Spinal cord (tissue), 10 donors: Measurements from ENCODE around the gene MCM8. TPM values are rescaled to one million over a fixed set of nuclear protein-coding genes. Genes with fewer than 3 reads are reported as not detected.
A peak's percentile ranks its signal among the peaks of the same experiment; 100 is the strongest.

Experiments
- DNase-seq, 6 donors: peaks; one replicate each; pipeline versions ENCODE4 v3.0.0 to v3.0.0-alpha.2; 2013 to 2015; ENCODE audit warnings: low spot score in 6 of 6, low read depth in 4 of 6
- H3K27ac ChIP-seq: one replicate; pipeline ENCODE4 v1.5.1; 2013; ENCODE audit warnings: low read depth, low read length, control low read depth
- H3K27me3 ChIP-seq: one replicate; pipeline ENCODE4 v1.6.1; 2013; ENCODE audit warnings: low read length; ENCODE audit not compliant: control insufficient read depth, insufficient read depth
- H3K36me3 ChIP-seq: one replicate; pipeline ENCODE4 v1.6.1; 2013; ENCODE audit warnings: low read length; ENCODE audit not compliant: control insufficient read depth, insufficient read depth
- H3K4me1 ChIP-seq: one replicate; pipeline ENCODE4 v1.6.1; 2013; ENCODE audit warnings: low read length; ENCODE audit not compliant: control insufficient read depth, insufficient read depth
- H3K4me3 ChIP-seq: one replicate; pipeline ENCODE4 v1.5.1; 2013; ENCODE audit warnings: low read depth, low read length, control low read depth
- H3K9me3 ChIP-seq: one replicate; pipeline ENCODE4 v1.6.1; 2013; ENCODE audit warnings: low read length; ENCODE audit not compliant: control insufficient read depth, insufficient read depth
- WGBS: methylation state at CpG from one replicate; pipeline ENCODE4 v1.1.5; 2013; ENCODE audit warnings: missing lambda C conversion rate; ENCODE audit not compliant: insufficient coverage; 5-methylcytosine and 5-hydroxymethylcytosine counted together
- polyA plus RNA-seq, 2 donors: library from polyadenylated mRNA; unstranded; fragments of 120-200 nt; gene quantifications; one replicate each; pipeline ENCODE4 v1.2.1, GENCODE V29; 2013; ENCODE audit not compliant: insufficient read length in 2 of 2
- total RNA-seq, 2 donors: library from RNA; depleted of rRNA in 1 of 2; stranded (reverse); fragments of 120-200 nt in 1 of 2; fragments of >200 nt in 1 of 2; gene quantifications; one replicate each; pipeline versions ENCODE4 v1.2.3 to v1.2.4, GENCODE V29; 2013 to 2014
- donor health status: healthy.

The MCM8 gene
- total and polyA plus RNA-seq, 4 donors = 7.1 to 10.1 (median 8.5) TPM

- peaks cover 4% of the 10 kb centered on the region for H3K36me3 ChIP-seq
- no peaks in the 10 kb centered on the region for H3K4me1 ChIP-seq
- no peaks in the 10 kb centered on the region for H3K27me3 ChIP-seq
- no peak for DNase-seq
- H3K27ac ChIP-seq = no peak overlapping the region
- WGBS = 100% methylated on average over 1 of the region's 3 CpGs
- no peak overlapping the region for H3K4me3 ChIP-seq
- no peaks in the 10 kb centered on the region for H3K9me3 ChIP-seq
Measured at GRCh38 chr20:5990946-5991345, 40.5 kb downstream of the MCM8 start.

GRCh38 chr20:5991623-5992441 lies 41.4 kb downstream of the MCM8 start:
- H3K4me1 ChIP-seq = no peaks in the 10 kb centered on the region
- H3K9me3 ChIP-seq = no peaks in the 10 kb centered on the region
- no peak for DNase-seq
- peaks cover 4% of the 10 kb centered on the region for H3K36me3 ChIP-seq
- no peak overlapping the region for H3K4me3 ChIP-seq
- WGBS = no CpG with 5 or more reads among the region's 2 CpGs
- no peak overlapping the region for H3K27ac ChIP-seq
- no peaks in the 10 kb centered on the region for H3K27me3 ChIP-seq

- H3K36me3 ChIP-seq = peaks cover 4% of the 10 kb centered on the region
- no peaks in the 10 kb centered on the region for H3K9me3 ChIP-seq
- no peak for DNase-seq
- no peaks in the 10 kb centered on the region for H3K4me1 ChIP-seq
- no CpG with 5 or more reads among the region's 1 CpG for WGBS
- H3K27me3 ChIP-seq = no peaks in the 10 kb centered on the region
- H3K27ac ChIP-seq = no peak overlapping the region
- no peak overlapping the region for H3K4me3 ChIP-seq
Measured at GRCh38 chr20:5996765-5997164, 46.3 kb downstream of the MCM8 start.

GRCh38 chr20:5999783-6000182 lies 49.3 kb downstream of the MCM8 start:
- DNase-seq = no peak
- no peaks in the 10 kb centered on the region for H3K36me3 ChIP-seq
- no peaks in the 10 kb centered on the region for H3K27me3 ChIP-seq
- 96% methylated on average over 8 of the region's 9 CpGs for WGBS
- no peaks in the 10 kb centered on the region for H3K4me1 ChIP-seq
- no peak overlapping the region for H3K4me3 ChIP-seq
- no peak overlapping the region for H3K27ac ChIP-seq
- no peaks in the 10 kb centered on the region for H3K9me3 ChIP-seq

GRCh38 chr20:6000871-6001270 lies 50.4 kb downstream of the MCM8 start:
- Histone ChIP-seq H3K4me3 (no peak overlapping the region), H3K27ac (no peak overlapping the region), H3K9me3 (no peaks in the 10 kb centered on the region), H3K27me3 (no peaks in the 10 kb centered on the region), H3K4me1 (no peaks in the 10 kb centered on the region), H3K36me3 (no peaks in the 10 kb centered on the region)
- DNase-seq = no peak
- 91% methylated on average over 5 of the region's 8 CpGs for WGBS

GRCh38 chr20:6006603-6006949 lies 56.1 kb downstream of the MCM8 start:
- Histone ChIP-seq H3K9me3 (no peaks in the 10 kb centered on the region), H3K27me3 (no peaks in the 10 kb centered on the region), H3K4me3 (peak overlapping the region; percentile 70), H3K36me3 (peaks cover 7% of the 10 kb centered on the region), H3K4me1 (peaks cover 7% of the 10 kb centered on the region), H3K27ac (peak overlapping the region; percentile 8)
- WGBS = 0% methylated on average over 7 of the region's 10 CpGs
- peak in 1 of 6 donors; percentile 21 for DNase-seq

GRCh38 chr20:6007094-6007528 lies 56.7 kb downstream of the MCM8 start:
- WGBS = no CpG with 5 or more reads among the region's 4 CpGs
- Histone ChIP-seq H3K36me3 (peaks cover 10% of the 10 kb centered on the region), H3K4me1 (peaks cover 7% of the 10 kb centered on the region), H3K9me3 (no peaks in the 10 kb centered on the region), H3K27ac (no peak overlapping the region), H3K27me3 (no peaks in the 10 kb centered on the region), H3K4me3 (peak overlapping the region; percentile 70)
- no peak for DNase-seq

- no peak for DNase-seq
- Histone ChIP-seq H3K36me3 (peaks cover 12% of the 10 kb centered on the region), H3K4me3 (peak overlapping the region; percentile 14), H3K9me3 (no peaks in the 10 kb centered on the region), H3K4me1 (peaks cover 7% of the 10 kb centered on the region), H3K27ac (peak overlapping the region; percentile 26), H3K27me3 (no peaks in the 10 kb centered on the region)
- WGBS = no CpG with 5 or more reads among the region's 3 CpGs
Measured at GRCh38 chr20:6007529-6008103, 57.2 kb downstream of the MCM8 start.

GRCh38 chr20:6008254-6008653 lies 57.8 kb downstream of the MCM8 start:
- 29% methylated on average over 4 of the region's 5 CpGs for WGBS
- Histone ChIP-seq H3K4me3 (no peak overlapping the region), H3K4me1 (peaks cover 7% of the 10 kb centered on the region), H3K36me3 (peaks cover 14% of the 10 kb centered on the region), H3K27me3 (no peaks in the 10 kb centered on the region), H3K9me3 (no peaks in the 10 kb centered on the region), H3K27ac (peak overlapping the region; percentile 26)
- DNase-seq = peak in 3 of 6 donors; percentile 12 to 91 (median 70)

- WGBS = 93% methylated on average over 5 of the region's 5 CpGs
- H3K36me3 ChIP-seq = peaks cover 16% of the 10 kb centered on the region
- no peaks in the 10 kb centered on the region for H3K9me3 ChIP-seq
- no peak for DNase-seq
- no peaks in the 10 kb centered on the region for H3K27me3 ChIP-seq
- no peak overlapping the region for H3K27ac ChIP-seq
- no peak overlapping the region for H3K4me3 ChIP-seq
- H3K4me1 ChIP-seq = peaks cover 7% of the 10 kb centered on the region
Measured at GRCh38 chr20:6012179-6012578, 61.7 kb downstream of the MCM8 start.
